Fibroblast of skin of right quadriceps (primary cell): ENCODE measurements around the gene NUDT16L1.
A peak's percentile ranks its signal among the peaks of the same experiment; 100 is the strongest.

Experiments
- DNase-seq: peaks from one replicate; pipeline ENCODE4 v3.0.0-alpha.2; 2013

NUDT16L1 gene

GRCh38 chr16:4696172-4696904, 3.0 kb downstream of the NUDT16L1 start:
- no peak for DNase-seq

- DNase-seq: no peak
Measured at GRCh38 chr16:4696905-4697847, 3.8 kb downstream of the NUDT16L1 start.

GRCh38 chr16:4697848-4698291, 4.5 kb downstream of the NUDT16L1 start:
- DNase-seq: no peak

GRCh38 chr16:4698321-4699045, 5.1 kb downstream of the NUDT16L1 start:
- no peak for DNase-seq

- DNase-seq: no peak
Measured at GRCh38 chr16:4699046-4699556, 5.7 kb downstream of the NUDT16L1 start.

- DNase-seq: no peak
Measured at GRCh38 chr16:4700380-4700996, 7.1 kb downstream of the NUDT16L1 start.

- DNase-seq: no peak
Measured at GRCh38 chr16:4700997-4701743, 7.8 kb downstream of the NUDT16L1 start.

GRCh38 chr16:4701791-4702465, 8.6 kb downstream of the NUDT16L1 start:
- DNase-seq: no peak

GRCh38 chr16:4702466-4702808, 9.1 kb downstream of the NUDT16L1 start:
- DNase-seq: no peak

GRCh38 chr16:4703906-4704305, 10.5 kb downstream of the NUDT16L1 start:
- no peak for DNase-seq

- DNase-seq: no peak
Measured at GRCh38 chr16:4704491-4704890, 11.1 kb downstream of the NUDT16L1 start.

- no peak for DNase-seq
Measured at GRCh38 chr16:4704913-4705312, 11.6 kb downstream of the NUDT16L1 start.

GRCh38 chr16:4706871-4707270, 13.5 kb downstream of the NUDT16L1 start:
- no peak for DNase-seq

GRCh38 chr16:4709481-4709880, 16.1 kb downstream of the NUDT16L1 start:
- DNase-seq: peak; percentile 16

- no peak for DNase-seq
Measured at GRCh38 chr16:4713663-4714501, 20.5 kb downstream of the NUDT16L1 start.

GRCh38 chr16:4714996-4715395, 21.6 kb downstream of the NUDT16L1 start:
- no peak for DNase-seq

GRCh38 chr16:4718466-4718865, 25.1 kb downstream of the NUDT16L1 start:
- no peak for DNase-seq

- no peak for DNase-seq
Measured at GRCh38 chr16:4723071-4723767, 29.9 kb downstream of the NUDT16L1 start.

- DNase-seq: no peak
Measured at GRCh38 chr16:4724661-4725270, 31.4 kb downstream of the NUDT16L1 start.
